ENCODE measurements around the gene FGD4. TPM values are rescaled to one million over a fixed set of nuclear protein-coding genes. Genes with fewer than 3 reads are reported as not detected.

FGD4 gene
- total RNA-seq, 6 donors from 2014 or later = 44.0 to 78.6 (median 55.5) TPM

DNA sequence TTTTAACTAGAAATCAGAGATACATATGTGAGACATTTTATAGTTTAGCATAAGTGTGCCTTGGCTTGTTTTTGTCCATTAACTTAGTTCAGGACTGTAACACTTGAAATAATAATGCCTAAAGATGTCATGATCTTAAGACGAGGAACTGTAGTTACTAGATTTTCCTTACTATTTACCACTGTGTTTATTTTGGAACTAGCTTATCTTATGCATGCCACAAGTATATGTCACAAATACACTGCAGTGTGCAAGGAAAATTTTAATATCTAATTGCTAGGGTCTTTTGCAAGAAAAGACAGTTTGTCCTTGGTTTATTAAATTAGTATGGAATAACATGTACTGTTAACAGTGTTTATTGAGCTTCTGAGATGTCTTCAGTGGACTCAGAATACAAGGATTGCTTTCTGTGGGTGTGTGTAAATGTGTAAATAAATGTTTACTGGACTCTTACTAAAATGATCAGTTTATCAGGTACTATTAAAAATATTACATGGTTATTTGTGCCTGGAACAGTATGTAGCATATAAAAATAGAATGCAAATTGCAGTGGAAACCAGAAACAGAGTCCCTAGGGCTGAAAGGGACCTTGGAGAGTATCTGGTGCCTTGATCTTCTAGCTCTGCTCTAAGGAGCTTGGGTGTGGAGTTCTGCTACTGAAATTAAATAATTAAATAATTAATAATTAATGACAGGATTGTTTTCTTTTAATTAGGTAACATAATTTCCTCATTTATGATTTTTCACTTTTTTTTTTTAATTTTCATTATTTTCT is 58.1 kb downstream of the FGD4 start:
- TF ChIP-seq, protein P1, sequence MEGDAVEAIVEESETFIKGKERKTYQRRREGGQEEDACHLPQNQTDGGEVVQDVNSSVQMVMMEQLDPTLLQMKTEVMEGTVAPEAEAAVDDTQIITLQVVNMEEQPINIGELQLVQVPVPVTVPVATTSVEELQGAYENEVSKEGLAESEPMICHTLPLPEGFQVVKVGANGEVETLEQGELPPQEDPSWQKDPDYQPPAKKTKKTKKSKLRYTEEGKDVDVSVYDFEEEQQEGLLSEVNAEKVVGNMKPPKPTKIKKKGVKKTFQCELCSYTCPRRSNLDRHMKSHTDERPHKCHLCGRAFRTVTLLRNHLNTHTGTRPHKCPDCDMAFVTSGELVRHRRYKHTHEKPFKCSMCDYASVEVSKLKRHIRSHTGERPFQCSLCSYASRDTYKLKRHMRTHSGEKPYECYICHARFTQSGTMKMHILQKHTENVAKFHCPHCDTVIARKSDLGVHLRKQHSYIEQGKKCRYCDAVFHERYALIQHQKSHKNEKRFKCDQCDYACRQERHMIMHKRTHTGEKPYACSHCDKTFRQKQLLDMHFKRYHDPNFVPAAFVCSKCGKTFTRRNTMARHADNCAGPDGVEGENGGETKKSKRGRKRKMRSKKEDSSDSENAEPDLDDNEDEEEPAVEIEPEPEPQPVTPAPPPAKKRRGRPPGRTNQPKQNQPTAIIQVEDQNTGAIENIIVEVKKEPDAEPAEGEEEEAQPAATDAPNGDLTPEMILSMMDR (IDR thresholded peaks at IDR 0.05) = no peak
- TF ChIP-seq EP300 (IDR thresholded peaks at IDR 0.05) (no peak), POLR2A (IDR thresholded peaks at IDR 0.05) (no peak), POLR2AphosphoS5 (IDR thresholded peaks at IDR 0.05) (no peak)
- Histone ChIP-seq H3K4me3 (no peak overlapping the region), H3K36me3 (no peaks in the 10 kb centered on the region), H3K27ac (peak overlapping the region in 2 of 4 donors; percentile 60 to 65), H3K4me1 (peaks cover 31 to 40% (median 34%) of the 10 kb centered on the region in 4 donors), H3K9me3 (no peaks in the 10 kb centered on the region), H3K27me3 (no peaks in the 10 kb centered on the region)
- ATAC-seq (ENCODE audit: low FRiP score in 2 of 2) = no peak
- 26 to 32% methylated on average over 1 of the region's 1 CpG for WGBS, 2 donors
- no peak for DNase-seq

DNA sequence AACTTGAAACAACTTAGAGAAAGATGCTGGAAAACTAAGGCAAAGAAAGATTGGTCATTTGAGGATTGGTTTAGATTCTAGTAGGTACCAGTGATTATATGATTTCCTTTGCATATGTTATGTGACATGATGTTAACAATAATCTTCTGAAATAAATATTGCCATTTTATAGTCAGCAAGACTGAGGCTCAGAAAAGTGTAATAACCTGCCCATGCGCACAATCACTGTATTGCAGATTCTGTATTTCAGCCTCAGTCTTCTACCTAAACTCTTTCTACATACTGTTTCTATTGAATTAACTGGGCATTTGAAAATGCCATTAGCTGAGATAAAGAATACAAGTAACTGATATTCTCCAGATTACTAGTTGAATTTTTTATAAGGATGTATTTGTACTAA is 61.3 kb downstream of the FGD4 start:
- H3K36me3 ChIP-seq = no peaks in the 10 kb centered on the region
- DNase-seq (no peak), ATAC-seq (ENCODE audit: low FRiP score in 2 of 2) (no peak)
- TF ChIP-seq POLR2A (IDR thresholded peaks at IDR 0.05) (no peak), EP300 (IDR thresholded peaks at IDR 0.05) (no peak), POLR2AphosphoS5 (IDR thresholded peaks at IDR 0.05) (no peak)
- TF ChIP-seq, protein P1 (IDR thresholded peaks at IDR 0.05) = no peak
- H3K27ac ChIP-seq = no peak overlapping the region
- H3K9me3 ChIP-seq = no peaks in the 10 kb centered on the region
- no peak overlapping the region for H3K4me3 ChIP-seq
- no peaks in the 10 kb centered on the region for H3K27me3 ChIP-seq
- 96 to 100% methylated on average over 1 of the region's 1 CpG for WGBS, 2 donors
- peaks cover 18 to 21% (median 20%) of the 10 kb centered on the region in 4 donors for H3K4me1 ChIP-seq

DNA sequence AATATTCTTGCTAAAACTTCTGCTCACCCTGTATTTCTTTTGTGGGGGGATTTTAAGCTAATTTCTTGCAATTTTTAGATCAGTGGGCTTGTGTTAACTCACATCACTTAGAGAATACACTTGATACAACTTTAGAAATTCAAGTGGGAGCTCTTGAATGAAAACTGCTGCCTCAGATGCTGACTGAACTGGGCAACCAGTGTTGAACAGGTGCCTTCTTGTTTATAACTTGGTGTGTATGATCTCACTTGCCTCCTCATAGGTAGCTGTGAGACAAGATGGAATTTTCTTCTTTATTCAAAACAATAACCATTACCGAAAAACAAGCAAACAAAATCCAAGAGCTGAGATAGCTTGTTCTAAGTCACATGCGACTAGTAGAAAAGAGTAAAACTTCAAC is 63.5 kb downstream of the FGD4 start:
- H3K4me1 ChIP-seq = no peaks in the 10 kb centered on the region
- no peak for DNase-seq
- 84 to 91% methylated on average over 2 of the region's 2 CpGs for WGBS, 2 donors
- TF ChIP-seq, protein P1 (IDR thresholded peaks at IDR 0.05) = no peak
- TF ChIP-seq POLR2AphosphoS5 (IDR thresholded peaks at IDR 0.05) = no peak
- TF ChIP-seq EP300 (IDR thresholded peaks at IDR 0.05) = no peak
- TF ChIP-seq POLR2A (IDR thresholded peaks at IDR 0.05) = no peak
- no peak for ATAC-seq (ENCODE audit: low FRiP score in 2 of 2)
- no peaks in the 10 kb centered on the region for H3K9me3 ChIP-seq
- no peaks in the 10 kb centered on the region for H3K36me3 ChIP-seq
- H3K27ac ChIP-seq = no peak overlapping the region
- no peaks in the 10 kb centered on the region for H3K27me3 ChIP-seq
- no peak overlapping the region for H3K4me3 ChIP-seq

DNA sequence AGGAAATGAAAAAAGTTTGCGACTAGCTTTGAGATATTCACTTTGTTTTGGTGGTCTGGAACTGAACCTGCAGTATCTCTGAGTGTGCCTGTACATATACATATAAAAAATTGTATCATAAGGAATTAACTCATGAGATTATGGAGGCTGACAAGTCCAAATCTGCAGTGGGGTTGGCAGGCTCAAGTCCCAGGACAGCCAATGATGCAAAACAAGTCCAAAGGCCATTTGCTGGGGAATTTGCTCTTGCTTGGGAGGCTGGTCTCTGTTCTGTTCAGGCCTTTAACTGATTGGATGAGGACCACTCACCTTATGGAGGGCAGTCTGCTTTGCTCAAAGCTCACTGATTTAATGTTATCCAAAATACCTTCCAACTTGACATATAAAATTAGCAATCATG is 66.8 kb downstream of the FGD4 start:
- TF ChIP-seq POLR2AphosphoS5 (IDR thresholded peaks at IDR 0.05) (no peak), EP300 (IDR thresholded peaks at IDR 0.05) (no peak), POLR2A (IDR thresholded peaks at IDR 0.05) (no peak)
- TF ChIP-seq, protein P1 (IDR thresholded peaks at IDR 0.05) = no peak
- no peaks in the 10 kb centered on the region for H3K4me1 ChIP-seq
- H3K27me3 ChIP-seq = no peaks in the 10 kb centered on the region
- H3K36me3 ChIP-seq = no peaks in the 10 kb centered on the region
- no peak overlapping the region for H3K4me3 ChIP-seq
- 94 to 97% methylated on average over 1 of the region's 1 CpG for WGBS, 2 donors
- ATAC-seq (ENCODE audit: low FRiP score in 2 of 2) = no peak
- H3K27ac ChIP-seq = no peak overlapping the region
- no peak for DNase-seq
- no peaks in the 10 kb centered on the region for H3K9me3 ChIP-seq
